ENCODE measurements around the gene EVL.

DNA sequence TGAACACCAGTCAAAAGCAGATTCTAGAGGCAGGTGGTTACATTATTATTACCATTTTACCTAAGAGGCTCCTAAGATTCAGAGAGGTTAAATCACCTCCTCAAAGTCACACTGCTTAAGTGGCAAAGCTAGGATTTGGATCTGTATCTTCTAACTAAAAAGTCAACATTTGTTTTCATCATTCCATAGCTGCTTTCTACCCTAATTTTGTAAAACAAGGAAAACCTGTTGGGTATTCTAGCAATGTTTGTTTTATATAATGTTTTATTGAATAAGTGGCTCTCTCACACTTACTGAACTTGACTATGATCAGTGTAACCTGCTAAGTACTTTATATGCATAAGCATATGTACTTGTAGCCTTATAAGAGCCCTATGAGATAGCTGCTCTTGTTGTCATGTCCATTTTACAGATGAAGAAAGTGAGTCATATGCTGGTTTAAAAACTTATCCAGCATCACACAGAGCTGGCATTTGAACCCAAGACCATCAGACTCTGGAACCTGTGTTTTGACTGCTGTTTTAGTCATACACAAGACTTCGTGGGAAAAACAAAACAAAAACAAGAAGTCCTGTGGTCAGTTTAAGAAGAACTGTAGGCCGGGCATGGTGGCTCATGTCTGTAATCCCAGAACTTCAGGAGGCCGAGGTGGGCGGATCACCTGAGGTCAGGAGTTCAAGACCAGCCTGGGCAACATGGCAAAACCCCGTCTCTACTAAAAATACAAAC lies 31.7 kb upstream of the EVL start:
- TF ChIP-seq, protein P1, sequence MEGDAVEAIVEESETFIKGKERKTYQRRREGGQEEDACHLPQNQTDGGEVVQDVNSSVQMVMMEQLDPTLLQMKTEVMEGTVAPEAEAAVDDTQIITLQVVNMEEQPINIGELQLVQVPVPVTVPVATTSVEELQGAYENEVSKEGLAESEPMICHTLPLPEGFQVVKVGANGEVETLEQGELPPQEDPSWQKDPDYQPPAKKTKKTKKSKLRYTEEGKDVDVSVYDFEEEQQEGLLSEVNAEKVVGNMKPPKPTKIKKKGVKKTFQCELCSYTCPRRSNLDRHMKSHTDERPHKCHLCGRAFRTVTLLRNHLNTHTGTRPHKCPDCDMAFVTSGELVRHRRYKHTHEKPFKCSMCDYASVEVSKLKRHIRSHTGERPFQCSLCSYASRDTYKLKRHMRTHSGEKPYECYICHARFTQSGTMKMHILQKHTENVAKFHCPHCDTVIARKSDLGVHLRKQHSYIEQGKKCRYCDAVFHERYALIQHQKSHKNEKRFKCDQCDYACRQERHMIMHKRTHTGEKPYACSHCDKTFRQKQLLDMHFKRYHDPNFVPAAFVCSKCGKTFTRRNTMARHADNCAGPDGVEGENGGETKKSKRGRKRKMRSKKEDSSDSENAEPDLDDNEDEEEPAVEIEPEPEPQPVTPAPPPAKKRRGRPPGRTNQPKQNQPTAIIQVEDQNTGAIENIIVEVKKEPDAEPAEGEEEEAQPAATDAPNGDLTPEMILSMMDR (IDR thresholded peaks at IDR 0.05; ENCODE audit: control extremely low read depth in 1 of 3, insufficient read depth in 1 of 3, low read depth in 1 of 3, low read length in 3 of 3): no peak
- TF ChIP-seq ATF2 (IDR thresholded peaks at IDR 0.05; ENCODE audit: low read length) (no peak), CREB1 (IDR thresholded peaks at IDR 0.05) (no peak)

Measured in H1 (cell line).